Measurements from ENCODE around the gene LHPP.

DNA sequence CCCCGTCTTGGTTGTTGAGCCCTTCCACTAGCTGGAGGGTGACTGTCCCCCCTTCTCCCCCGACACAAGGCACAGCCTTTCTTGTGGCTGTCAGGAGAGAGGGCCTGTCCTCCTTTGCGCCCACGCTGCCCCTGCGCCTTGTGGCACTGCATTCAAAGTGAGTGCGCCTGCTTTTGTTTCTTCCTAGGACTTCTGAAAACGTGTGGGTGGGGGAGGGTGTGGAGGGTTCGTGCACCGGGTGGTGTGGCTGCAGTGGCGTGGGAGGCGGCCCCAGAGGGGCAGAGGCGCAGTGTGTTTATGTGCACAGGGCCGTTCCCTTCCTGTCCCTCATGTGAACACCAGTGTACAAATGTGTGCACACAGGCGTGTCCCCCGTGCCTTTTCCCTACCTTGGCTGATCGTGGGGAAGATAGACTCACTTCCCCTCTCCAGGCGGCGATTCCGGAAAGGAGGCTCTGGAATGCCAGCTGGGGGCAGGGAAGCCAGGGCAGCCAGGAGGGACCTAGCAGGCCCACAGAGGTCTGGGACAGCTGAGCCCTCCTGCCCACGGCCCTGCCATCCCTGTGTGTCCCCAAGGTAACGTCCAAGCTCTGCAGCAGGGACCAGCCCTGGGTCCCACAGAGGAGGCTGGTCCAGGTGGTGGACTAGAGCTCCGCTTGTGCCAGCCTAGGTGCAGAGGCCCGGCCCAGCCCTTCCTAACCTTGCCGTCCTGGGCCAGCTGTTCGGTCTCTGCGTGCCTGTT is 88.8 kb downstream of the LHPP start:
- TF ChIP-seq, protein P1, sequence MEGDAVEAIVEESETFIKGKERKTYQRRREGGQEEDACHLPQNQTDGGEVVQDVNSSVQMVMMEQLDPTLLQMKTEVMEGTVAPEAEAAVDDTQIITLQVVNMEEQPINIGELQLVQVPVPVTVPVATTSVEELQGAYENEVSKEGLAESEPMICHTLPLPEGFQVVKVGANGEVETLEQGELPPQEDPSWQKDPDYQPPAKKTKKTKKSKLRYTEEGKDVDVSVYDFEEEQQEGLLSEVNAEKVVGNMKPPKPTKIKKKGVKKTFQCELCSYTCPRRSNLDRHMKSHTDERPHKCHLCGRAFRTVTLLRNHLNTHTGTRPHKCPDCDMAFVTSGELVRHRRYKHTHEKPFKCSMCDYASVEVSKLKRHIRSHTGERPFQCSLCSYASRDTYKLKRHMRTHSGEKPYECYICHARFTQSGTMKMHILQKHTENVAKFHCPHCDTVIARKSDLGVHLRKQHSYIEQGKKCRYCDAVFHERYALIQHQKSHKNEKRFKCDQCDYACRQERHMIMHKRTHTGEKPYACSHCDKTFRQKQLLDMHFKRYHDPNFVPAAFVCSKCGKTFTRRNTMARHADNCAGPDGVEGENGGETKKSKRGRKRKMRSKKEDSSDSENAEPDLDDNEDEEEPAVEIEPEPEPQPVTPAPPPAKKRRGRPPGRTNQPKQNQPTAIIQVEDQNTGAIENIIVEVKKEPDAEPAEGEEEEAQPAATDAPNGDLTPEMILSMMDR (IDR thresholded peaks at IDR 0.05): no peak
- no peak for TF ChIP-seq EZH2 (IDR thresholded peaks at IDR 0.05)

Measured in neural progenitor cell (in vitro differentiated cells).